GM19035 (cell line): ENCODE data around the gene HOXC11.

Experiments used
- ATAC-seq: cut with Tn5 transposase; IDR thresholded peaks from one replicate; pipeline ENCODE4 v1.9.1; 2021; ENCODE audit not compliant: unreplicated experiment

Gene HOXC11

DNA sequence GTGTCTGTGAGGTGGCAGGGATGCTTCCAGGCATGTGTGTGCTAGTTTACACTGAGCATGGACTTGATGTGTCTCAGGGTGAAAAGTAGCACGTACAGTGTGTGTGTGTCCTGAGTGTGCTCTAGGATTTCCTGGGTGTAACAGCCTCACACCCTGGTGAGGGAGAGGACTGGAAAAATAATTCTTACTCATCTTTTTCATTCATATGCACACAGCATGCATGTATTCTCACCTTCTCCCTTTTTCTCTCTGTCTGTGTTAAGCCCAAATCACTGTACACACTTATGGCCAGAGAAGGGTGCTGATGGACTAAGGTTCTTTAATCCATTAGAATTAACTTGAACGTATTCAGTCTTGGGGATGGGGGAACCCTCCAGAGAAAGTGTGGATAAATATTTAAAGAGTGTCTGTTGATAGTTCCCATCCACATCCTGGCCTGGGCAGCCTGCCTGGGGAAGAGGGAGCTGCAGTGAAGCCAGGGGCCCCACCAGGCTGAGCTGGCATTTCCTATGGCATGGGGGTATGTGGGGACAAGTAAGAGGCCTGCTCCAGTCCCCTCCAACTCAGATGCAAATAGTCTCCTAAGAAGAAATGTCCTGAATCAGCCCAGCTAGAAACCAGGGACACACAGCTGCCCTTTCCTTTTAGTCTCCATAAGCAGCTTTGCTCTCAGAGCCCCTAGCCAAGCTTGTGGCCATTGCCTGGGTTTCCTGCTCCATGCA, 34.8 kb downstream of the HOXC11 start:
- no peak for ATAC-seq

DNA sequence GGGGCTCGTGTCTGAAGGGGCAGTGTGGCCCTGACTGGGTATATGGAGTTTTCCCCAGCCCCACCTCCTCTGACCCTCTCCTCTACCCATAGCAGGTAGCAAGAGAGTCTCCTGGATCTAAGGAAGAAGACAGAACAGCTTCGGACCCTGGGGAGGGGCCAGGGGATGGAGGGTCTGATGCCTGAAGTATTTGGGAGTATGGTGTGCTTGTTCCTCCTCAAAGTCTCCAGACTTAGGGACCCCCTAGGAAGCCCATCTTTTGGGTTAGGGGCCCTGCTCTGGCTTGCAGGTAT, 35.3 kb downstream of the HOXC11 start:
- no peak for ATAC-seq

DNA sequence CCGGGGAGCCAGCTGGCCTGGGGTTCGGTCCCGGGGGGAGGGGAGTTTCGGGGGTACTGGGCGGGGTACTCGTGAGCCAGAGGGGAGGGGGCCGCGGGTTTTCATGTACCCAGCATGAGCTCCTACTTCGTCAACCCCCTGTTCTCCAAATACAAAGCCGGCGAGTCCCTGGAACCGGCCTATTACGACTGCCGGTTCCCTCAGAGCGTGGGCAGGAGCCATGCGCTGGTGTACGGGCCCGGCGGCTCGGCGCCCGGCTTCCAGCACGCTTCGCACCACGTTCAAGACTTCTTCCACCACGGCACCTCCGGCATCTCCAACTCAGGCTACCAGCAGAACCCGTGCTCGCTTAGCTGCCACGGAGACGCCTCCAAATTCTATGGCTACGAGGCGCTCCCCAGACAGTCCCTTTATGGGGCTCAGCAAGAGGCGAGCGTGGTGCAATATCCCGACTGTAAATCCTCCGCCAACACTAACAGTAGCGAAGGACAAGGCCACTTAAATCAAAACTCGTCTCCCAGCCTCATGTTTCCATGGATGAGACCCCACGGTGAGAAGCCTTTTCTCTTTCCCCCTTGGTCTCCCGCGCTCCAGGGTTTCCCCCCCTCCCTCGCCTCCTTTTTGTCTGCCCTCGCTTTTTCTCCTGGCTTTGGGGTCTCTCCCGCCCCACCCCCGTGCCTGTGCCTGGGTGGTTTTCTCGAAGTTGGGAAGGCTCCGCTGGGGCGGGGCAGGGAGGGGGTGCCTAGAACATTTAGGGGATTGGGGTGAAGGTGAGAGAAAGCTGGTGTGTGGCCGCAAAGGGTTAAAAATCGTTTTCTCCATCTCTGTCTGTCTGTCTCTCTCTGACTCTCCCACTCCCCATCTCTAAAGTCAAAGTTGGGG, 36.5 kb downstream of the HOXC11 start:
- ATAC-seq = no peak

DNA sequence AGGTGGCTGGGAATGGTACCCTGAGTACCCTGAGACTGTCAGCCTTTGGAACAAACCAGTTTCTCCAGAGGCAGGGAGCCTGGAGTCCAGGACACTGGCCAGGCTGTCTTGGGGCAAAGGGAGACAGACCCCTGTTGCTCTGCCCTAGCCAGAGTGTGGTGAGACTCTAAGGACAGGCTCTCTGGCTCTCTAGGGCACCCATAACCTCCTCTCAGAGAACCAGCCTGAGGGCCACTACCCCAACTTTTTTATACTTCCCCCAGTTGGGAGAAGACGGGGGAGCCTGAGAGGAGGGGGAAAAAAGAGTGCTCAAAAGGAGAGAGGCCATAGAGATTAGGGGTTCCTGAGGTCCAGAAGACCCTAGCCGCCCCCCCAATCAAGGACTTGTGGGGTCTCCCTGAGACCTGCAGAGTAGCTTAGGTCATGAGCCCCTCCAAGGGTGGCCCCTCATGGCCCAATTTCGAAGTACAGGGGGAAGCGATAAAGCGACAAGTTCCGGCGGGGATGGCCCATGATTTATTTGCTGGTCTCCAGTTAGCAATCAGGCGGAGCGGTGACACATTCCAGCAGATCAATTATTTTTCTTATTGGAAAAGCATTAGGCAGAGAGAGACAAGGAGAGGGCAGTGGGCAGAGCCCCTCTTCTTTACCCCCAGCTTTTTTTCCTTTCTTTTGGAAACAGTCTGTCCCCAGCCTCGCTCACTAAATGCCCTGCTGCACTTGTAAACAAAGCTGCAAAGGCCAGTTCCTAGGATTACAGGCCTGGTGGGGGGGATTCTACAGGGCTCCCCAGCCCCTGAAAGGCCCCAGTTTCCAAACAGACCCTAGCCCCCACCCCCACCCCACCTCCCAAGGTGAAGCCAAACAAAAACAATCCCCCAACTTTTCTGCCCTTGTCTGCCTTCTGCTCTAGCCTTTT, 37.4 kb downstream of the HOXC11 start:
- ATAC-seq = no peak

DNA sequence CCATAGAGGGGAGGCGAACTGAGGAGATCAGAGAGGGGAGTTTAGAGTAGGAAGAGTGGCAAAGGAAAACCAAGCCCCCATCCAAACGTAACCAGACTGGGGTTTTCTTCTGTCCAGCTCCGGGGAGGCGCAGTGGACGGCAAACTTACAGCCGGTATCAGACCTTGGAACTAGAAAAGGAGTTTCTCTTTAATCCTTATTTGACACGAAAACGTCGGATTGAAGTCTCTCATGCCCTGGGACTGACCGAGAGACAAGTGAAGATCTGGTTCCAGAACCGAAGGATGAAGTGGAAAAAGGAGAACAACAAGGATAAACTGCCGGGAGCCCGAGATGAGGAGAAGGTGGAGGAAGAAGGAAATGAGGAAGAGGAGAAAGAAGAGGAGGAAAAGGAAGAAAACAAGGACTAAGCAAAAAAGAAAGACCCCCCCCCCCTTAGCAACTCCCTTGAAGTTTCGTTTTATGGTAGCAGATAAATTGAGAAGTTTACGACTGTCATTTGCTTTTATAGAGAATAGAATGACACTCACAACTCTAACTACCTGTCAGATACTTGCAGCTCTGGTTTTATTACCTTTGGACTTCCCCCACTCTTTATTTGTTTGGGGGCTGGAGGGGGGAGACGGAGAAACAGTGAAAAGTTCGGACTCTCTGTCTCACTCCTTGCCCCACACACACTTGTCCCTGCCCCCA, 38.2 kb downstream of the HOXC11 start:
- no peak for ATAC-seq

DNA sequence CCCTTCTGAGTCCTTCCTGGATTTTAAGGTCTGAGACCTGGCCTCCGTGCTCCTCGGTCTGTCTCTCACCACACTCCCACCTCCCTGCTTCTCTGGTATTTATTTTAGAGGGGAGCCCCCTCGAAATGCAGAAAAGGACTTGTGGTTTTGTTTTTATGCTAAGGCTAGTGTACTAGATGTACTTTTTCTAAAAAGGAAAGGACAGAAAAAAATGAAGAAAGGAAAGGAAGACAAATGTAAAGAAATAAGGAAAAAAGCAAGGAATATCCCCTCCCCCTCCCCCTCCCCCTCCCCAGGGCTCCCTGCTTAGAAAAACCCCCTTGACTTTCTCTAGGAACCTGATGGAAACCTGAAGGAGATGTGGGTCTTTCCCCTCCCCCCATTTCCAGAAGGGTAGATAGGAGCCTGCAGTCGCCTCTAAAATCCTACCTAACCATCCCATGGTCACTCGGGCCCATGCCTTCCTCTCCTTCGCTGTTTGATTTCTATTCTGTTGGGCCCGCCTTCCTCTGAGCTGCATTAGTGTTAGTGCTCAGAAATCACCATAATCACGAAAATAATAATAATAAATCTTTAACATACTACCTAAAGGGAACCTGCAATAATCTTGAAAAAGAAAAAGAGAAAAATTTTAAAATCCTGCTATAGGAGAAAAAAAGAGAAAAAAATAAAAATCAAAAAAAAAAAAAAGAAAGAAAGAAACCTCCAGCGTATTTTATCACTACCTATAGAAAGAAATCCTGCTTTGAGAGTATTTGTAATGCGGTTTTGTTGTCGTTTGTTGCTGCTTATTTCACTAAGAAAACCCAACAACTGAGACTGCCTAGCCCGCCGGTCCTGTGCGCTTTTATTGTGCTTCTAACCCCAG, 39.0 kb downstream of the HOXC11 start:
- no peak for ATAC-seq

DNA sequence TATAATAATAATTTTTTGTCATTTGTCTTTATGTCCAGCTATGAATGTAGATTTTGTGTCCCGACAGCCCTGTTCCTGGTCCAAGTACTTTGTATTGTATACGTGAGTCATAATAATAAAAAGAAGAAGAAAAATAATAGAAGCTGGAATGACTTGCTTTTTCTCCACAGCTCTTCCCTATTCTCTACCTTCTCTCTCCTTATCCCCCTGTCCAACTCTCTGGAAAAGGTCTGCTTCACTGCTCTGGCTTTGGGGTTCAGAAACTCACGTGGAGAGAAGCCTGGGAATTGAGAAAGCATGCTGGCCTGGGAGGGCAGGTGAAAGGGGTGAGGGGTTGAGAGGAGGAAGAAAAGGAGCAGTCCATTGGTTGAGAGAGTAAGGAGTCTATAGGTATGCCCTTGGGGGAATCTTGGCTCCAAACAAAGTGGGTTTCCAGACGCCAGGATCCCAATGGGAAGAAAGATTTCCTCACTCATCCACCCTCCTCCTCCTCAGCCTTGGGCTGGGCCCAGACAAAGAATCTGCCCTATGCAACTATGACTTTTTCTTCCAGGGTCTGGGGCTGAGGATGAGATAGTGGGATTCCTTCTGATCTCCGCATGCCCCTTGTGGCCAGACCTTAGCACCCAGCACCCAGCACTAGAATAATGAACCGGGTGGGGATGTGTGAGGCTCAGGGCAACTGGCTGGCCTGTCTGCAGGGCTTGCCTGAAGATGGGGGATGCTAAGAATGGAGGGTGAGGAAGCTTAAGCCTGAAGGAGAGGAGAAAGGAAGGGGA, 39.9 kb downstream of the HOXC11 start:
- no peak for ATAC-seq

DNA sequence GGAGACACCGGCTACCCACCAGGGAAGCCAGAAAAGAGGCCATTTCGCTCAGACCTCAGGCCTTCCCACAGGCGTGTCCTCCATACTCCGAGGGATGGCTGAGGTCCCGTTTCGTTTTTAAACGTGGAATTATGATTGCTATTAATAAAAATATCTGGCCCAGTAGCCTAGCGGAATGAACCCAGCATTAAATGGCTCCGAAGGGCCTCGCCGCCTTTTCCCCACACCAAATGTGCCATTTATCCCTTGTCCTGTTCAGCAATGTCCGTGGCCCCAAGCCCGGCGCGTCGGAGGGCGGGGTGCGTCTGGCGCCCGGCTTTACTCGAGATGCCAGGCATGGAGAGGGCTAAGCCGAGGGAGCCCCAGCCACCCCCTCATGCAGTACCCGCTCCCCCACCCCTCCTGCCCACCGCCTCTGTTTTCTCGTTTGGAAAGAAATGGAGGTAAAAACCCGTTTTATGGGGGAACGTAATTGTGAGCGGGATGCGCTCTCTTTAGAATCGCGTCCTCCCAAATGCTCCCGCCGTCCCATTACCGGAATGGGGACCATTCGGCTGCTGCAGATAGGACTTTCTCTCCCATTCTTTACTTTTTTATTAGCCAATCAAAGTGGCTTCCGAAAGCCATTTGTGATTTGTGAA, 41.6 kb downstream of the HOXC11 start:
- ATAC-seq = no peak

DNA sequence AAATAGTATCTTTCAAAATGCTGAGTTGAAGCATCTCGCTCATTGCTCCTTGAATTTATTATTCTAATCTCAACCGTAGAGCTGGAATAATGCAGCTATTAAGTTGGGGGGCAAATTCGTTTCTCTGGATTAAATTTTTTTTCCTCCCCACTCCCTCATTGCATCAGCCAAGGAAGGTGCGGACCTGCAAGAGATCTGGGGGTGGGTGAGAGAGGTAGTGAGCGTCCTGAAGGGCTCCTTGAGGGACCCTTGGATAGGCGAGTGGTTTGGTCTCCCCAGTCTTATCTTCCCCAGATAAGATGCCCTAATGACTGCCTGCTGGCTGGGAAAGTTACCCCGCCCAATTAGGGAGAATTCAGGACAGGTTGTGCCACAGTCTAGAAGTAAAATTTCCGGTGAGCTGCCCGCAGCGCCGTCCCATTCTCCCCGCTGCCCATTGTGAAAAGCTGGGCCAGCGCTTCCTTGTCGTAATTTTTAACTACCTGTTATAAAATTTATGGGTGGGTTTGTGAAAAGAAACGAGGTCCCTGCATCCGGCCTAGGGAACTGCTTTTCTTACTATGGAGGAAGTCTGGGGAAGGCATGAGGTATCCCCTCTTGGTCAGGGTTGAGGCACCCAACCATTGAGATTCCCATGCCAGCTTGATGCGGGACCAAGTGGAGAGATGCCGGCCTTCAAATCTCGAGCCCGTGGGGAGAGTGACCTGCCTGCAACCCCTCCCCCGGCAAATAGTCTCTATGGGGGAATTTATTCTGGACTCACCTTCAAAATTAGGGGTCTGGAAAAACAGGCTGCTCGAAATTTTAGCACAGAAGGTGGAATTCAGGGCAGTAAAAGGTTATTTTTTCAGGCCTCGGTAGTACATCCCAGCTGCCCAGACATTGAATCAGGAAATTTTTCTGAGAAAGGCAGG, 42.3 kb downstream of the HOXC11 start:
- no peak for ATAC-seq

DNA sequence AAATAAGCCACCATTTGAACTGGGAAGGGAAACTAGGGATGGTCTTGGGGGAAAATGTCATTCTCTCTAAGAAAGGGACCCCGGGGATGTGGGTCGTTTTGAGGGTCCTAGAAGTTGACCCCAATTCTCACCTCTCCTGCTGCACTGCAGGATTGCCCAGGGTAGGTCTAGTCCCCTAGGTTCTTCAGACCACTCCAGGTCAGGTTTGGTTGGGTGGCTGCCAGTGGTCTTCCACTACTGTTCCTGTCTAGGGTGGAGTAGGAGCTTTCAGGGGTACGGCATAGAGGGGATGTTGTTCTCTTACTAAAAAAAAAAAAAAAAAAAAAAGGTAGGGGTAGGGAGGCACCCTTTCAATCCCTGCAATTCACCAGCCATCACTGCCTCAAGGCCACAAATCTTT, 43.1 kb downstream of the HOXC11 start:
- ATAC-seq = no peak

DNA sequence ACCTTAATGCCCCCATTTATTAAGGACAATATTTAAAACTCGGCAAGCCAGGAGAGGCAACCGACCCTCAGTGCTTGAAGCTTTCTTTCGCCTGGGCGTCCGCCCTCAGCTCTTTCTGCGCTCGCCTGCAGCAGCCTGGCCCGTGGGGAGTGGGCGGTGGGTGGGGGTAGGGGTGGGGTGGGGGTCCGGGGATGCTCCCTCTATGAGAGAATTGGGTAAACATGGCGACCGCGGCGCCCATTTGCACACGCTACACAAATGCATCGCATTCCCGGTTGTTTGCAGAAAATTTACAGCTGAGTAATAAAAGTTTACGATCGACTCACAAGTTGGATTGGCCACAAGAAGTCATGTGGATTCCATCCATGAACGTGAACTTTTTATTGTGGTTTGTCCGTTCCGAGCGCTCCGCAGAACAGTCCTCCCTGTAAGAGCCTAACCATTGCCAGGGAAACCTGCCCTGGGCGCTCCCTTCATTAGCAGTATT, 43.6 kb downstream of the HOXC11 start:
- ATAC-seq = no peak

DNA sequence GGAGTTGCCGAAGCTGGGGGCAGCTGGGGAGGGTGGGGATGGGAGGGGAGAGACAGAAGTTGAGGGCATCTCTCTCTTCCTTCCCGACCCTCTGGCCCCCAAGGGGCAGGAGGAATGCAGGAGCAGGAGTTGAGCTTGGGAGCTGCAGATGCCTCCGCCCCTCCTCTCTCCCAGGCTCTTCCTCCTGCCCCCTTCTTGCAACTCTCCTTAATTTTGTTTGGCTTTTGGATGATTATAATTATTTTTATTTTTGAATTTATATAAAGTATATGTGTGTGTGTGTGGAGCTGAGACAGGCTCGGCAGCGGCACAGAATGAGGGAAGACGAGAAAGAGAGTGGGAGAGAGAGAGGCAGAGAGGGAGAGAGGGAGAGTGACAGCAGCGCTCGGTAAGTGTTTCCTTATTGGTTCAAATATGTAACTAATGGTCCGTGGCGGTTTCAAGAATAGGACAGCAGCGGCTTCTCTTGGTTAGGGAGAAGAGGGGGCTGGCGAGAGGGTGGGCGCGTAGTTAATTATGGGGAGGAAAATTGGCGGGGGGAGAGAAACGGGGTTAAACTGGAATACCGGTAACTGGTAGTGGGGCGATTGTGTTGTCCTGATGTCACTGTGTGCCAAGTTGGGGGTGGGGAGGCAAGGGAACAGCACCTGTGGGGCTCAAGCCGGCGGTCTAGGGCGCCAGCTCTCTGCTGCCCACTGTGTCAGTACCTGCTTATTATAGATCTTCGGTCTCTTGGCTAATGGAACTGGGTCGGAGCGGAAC, 44.3 kb downstream of the HOXC11 start:
- ATAC-seq = peak; percentile 40

DNA sequence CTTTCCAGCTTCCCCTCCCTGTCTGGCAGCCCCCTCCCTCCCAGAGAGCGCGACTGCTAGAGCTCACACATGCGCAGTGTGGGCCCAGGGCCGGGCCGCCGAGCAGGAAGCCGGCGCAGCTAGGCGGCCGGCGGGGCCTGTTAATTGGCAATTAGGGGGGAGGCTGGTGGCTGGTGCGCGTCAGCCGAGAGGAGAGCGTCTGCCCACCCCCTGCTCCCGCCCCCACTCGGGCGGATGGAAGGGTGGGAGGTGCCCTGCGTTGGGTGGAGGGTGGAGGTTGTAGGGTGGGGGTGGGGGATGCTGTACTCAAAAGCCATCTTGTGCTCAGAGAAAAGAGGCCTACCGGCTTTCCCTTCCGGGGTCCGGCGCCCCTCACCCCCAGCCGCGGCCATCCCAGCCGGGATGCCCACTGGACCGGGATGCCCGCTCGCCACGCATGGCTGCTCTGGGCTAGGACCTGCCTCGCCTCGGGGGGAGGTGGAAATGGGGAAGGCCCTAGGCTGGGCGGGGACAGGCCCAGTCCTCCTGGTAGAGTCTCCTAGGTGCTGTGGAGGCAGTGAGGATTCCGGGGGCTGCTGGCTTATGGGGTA, 45.0 kb downstream of the HOXC11 start:
- ATAC-seq = peak; percentile 84

DNA sequence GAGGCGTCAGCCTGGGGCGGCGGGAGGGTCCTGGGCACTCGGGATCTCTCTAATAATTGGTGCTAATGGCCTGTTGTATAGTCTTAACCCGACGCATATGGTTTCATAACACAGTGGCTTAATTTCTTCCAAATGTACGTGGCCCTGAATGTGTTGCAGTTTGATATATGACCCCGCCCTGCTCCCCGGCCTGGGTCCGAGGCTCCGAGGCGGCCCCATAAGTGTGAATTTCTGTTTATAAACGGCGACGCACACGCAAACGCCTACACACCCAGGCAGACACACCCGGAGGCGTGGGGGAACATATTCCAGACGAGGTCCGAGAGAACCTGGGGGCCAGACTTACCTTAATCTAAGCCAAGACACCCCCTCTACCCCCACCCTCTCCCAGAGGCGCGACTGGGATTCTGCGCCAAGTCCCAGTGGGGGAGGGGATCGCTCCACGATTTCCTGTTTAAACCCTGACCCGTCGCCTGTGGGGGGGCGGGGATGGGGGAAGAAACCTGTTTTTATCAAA, 45.6 kb downstream of the HOXC11 start:
- ATAC-seq = no peak

DNA sequence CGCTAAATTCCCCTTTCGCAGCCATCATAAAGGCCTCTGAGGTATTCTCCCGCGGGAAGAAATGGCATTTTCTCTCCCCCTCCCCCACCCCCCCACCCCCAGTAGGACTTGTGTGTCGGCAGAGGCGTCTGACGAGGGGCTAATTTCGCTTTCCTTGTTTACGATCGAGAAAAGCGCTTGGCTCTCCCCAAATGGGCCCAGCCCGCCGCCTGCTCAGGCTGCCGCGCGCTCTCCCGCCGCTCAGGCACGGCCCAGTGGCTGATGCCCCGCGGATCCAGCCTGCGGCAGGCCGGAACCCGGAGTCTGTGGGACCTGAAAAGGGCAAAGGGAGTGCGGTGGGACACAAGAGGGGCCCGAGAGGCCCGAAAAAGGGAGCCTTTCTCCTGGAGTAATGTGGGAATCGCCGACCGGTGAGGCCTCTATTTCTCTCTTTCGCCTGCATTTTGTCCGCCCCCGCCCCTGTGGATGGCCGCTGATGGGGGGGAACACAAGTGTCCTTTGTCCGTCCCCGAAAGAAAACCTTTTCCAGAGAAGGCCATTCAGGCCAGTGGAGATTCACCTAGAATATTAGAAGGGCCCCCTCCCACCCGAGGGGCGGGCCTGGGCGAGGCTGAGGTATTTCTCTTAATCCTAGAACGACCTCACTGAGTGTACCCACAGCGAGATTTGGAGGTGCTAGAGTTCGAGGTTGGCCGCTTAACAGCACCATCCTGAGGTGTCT, 46.3 kb downstream of the HOXC11 start:
- ATAC-seq = no peak
